GM03348 (cell line): ENCODE results near the gene PTPRA.
A peak's percentile ranks its signal among the peaks of the same experiment; 100 is the strongest.
"Not testable (repeated sequence)": the region's sequence is repeated elsewhere in the genome, so short reads cannot be mapped to it uniquely, and the experiment has no call there.

Source experiments
- DNase-seq: peaks from one replicate; pipeline ENCODE4 v3.0.0; 2012; ENCODE audit warnings: low spot score

Gene PTPRA

DNA sequence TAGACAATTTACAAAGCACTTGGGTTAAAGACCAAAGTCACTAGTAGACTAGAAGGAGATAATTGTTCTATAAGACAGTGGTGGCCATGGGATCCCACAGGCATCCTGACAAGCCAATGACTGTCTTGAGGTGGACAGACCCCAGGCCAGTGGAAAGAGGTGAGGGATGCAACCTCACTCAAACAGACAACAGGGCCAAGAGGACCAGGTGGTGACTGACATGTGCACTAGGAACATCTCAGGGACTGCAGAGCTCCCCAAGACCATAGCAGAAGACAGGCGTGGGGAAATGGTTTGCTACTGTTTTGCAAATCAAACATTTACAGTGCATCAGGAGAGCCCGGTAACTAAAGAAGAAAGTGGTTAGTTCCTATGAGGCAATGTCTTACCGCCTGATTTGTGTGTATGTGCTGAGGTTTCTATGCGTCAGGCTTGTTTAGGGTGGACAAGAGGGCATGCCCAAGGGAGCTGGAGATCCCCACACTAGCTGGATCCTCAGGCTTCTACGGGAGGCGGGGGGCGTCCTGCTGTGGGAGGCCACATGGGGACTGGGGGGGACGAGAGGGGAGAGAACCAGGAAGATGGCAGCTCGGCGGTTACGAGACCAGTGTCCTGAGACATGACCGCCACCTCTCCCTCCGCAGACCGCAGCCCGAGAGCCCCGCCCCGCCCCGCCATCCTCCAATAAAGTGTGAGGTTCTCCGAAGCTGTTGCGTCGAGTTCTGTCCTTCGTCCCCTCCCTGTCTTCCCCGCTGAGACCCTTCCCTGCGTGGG is 171.9 kb downstream of the PTPRA start:
- peak; percentile 89 for DNase-seq

DNA sequence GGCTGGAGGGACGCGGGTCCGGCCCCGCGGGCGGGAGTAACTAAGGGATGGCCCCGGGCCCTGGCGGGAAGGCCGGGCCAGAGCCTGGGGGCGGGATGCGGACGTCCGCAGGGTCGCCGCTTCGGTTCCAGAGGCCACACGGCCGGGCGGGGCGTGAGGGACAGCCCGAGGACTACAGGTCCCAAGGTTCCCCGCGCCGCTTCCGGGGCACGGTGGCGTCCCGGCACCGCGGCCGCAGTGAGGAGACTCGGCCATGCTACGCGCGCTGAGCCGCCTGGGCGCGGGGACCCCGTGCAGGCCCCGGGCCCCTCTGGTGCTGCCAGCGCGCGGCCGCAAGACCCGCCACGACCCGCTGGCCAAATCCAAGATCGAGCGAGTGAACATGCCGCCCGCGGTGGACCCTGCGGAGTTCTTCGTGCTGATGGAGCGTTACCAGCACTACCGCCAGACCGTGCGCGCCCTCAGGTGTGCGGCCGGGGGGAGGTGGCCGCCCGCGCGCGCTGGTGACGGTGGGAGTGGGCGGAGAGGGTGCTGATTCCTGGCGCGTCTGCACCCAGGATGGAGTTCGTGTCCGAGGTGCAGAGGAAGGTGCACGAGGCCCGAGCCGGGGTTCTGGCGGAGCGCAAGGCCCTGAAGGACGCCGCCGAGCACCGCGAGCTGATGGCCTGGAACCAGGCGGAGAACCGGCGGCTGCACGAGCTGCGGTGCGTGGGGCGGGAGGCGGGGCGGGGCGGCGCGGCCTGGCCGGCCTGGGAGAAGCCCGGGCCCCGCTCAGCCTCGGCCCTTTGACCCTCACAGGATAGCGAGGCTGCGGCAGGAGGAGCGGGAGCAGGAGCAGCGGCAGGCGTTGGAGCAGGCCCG is 172.8 kb downstream of the PTPRA start, which contains the start of gene MRPS26:
MRPS26 (plus strand) TSS at position 237 of the 861 bp plus-strand sequence; CDS start at position 254, 17 bp downstream.
- DNase-seq = peak; percentile 95

DNA sequence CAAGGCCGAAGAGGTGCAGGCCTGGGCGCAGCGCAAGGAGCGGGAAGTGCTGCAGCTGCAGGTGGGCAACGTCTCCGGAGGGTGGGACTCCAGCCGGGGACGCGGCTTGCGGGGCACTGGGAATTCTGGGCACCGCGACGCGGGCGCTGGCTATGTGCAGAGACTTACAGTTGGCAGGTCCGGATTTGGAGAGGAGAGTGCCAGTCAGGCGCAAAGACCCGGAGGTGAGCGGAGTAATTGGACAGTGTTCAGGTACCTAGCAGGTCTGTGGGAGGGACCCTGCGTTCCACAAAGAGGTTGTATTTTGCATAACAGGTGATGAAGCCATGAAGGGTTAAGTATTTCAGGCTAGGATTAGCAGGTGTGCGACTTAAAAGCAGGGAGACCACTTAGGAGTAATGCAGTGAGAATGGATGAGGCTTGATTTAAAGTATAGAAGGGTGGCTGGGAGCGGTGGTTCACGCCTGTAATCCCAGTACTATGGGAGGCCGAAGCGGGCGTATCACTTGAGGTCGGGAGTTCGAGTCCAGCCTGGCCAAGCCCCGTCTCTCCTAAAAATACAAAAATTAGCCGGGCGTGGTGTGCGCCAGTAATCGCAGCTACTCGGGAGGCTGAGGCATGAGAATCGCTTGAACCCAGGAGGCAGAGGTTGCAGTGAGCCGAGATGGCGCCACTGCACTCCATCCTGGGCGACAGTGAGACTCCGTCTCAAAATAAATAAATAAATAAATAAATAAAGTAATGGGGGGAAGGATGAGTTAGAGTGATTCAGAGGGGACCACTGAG is 173.6 kb downstream of the PTPRA start:
- no peak for DNase-seq

DNA sequence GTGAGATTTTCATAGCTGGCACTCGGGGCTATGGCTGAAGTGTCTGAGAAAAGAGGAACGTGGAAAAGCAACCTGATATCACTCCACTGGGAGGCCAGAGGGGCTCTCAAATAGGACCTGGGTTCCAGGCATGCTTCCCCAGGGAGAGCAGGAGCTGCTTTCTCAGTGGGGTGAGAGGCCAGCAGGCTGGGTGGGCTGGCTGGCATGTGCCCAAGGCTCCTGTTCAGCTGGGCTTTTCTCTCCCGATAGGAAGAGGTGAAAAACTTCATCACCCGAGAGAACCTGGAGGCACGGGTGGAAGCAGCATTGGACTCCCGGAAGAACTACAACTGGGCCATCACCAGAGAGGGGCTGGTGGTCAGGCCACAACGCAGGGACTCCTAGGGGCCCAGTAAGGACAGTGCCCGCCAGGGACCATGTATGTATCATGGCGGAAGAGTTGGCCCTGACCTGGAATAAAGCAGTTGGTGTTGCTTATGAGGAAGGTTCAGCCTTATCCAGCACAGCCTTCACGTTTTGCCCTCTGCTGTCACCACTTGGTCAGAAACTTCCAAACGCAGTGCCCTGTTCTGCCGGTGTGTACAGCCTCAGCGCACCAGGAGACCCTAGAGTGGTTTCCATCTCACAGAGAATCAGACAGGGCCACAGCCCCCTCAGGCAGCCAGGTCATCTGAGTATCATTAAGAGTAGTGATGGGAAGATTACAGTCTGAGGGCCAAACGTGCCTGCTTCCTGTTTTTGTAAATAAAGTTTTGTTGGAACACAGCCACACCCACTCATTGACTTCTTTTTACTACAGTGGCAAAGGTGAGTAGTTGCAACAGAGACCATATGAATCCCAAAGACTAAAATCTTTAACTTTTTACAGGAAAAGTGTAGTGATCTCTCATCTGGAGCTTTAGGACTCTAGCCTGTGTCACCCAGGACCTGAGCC is 174.5 kb downstream of the PTPRA start:
- DNase-seq = no peak

DNA sequence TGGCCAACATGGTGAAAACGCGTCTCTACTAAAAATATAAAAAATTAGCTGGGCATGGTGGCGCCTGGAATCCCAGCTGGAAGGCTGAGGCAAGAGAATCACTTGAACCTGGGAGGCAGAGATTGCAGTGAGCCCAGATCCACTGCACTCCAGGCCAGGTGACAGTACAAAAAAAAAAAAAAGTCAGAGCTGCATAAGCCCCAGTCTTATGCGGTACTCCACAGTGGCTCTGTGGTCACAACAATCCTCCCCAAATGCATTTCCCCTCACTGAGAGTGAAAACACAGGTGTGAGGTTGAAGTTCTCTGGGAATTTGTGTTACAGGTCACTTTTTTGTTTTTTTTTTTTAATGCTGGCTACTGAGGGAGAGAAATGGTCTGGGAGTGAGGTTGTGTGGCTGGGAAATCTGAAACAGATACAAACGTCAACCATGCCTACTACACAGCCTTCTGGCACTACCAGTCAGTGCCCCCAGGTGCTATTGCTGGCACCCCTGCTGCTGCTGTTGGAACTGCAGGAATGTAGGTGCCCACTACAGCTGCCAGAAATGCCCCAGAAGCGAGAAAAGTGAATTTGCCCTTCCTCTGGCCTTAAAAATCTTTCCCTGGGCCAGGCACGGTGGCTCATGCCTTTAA is 178.2 kb downstream of the PTPRA start:
- DNase-seq = no peak

DNA sequence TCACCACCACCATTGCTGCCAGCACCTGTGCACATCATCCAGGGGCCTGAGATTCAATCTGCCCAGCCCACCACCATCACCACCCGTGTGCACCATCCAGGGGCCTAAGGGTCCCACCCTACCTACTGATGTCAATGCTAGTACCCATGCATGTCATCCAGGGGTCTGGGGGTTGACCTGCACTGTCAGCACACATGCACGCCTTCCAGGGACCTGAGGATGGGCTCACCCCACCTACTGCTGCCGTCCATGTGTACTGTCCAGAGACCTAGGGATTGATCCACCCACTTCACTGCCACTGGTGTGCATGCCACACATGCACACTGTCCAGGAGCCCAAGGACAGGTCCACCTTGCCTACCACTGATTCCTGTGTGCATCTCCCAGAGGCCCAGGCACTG is 186.2 kb downstream of the PTPRA start:
- no peak for DNase-seq

DNA sequence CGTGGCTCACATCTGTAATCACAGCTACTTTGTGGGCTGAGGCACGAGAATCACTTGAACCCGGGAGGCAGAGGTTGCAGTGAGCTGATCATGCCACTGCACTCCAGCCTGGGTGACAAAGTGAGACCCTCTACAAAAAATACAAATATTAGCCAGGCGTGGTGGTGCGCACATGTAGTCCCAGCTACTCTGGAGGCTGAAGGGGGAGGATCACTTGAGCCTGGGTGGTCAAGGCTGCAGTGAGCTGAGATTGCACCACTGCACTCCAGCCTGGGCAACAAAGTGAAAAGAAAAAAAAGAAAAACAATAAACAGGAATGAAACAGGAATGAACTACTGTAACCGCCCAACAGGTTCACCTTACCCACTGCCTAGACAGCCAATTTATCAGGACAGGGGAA is 190.8 kb downstream of the PTPRA start:
- DNase-seq = not testable (repeated sequence)

DNA sequence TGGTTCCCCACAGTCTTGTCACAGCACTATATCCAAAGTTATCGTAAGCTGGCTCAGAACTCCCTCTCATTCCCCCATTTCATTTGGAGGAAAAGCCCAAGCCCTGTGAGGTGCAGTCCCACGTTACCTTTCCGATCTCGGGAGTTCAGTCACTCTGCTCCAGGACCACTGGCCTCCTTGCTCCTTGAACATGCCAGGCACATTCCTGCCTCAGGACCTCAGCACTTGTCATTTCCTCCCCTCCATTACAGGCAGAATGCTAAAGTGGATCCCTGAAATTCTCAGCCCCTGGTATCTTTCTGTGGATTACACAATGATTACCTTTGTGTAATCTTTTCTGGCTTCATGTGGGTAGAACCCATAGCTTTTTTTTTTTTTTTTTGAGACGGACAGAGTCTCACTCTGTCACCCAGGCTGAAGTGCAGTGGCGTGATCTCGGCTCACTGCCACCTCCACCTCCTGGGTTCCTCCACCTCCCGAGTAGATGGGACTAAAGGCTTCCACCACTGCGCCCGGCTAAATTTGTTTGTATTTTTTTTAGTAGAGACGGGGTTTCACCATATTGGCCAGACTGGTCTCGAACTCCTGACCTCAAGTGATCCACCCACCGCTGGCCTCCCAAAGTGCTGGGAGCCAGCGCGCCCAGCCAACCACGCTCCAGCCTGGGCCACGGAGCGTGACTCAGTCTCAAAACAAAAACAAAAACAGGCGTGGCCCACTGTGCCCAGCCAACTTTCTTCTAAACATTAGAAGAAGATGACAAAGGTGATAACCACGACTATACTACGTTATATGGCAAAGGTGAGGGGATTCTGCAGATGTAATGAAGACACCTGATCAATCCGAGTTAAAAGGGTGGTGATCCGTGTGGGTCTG is 194.1 kb downstream of the PTPRA start:
- DNase-seq = no peak

DNA sequence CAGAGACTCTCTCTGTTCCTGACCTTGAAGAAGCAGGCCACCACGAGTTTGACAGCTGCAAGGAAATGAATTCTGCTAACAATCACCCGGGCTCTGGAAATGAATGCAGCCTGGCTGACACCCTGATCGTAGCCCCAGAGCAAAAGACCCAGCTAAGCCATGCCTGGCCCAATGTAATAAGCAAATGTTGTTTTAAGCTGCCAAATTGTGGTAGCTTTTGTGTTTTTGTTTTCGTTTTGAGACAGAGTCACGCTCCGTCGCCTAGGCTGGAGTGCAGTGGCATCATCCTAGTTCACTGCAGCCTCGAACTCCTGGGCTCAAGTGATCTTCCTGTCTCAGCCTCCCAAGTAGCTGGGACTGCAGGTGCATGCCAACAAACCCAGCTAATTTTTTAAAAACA is 194.8 kb downstream of the PTPRA start:
- peak; percentile 3 for DNase-seq

DNA sequence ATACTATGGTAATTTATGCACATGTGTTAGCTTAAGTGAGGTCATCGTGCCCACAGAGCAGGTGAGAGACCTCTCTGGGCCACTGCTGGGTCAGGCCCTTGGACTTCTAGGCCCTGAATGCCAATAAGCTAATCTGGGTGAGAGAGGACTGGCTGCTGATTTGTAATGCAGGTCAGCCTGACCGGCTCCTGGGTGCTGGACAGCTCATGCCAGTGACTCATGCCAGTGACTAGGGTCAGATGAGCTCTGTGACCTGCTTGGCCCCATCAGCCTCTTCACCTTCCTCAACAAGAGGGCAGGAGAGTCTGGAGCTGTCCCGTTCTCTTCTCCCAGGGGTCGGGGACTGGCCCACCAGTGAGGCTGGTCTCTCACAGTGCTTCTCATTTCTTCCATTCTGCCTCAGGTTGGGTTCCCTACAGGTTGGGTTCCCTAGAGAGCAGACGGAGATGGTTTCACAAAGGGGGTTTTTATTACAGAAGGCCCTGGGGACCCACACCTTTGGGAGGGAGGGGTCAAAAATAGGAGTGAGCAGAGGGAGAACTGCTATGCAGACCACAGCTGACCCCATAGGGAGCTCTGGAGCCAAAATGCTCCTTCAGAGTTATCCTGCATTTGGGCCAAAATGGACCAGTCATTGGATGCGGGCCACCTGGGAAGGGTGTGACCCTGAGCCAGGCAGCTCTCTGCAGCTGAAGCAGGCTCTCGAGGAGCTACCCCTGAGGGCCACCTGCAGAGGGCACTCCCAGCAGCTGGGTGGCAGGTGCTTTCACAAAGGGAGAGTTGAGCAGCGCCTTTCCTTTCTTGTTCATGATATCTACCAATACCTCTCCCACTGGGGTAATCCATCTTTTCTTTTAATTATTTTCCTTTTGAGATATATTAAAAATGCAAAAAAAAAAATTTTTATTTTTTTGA is 196.0 kb downstream of the PTPRA start:
- no peak for DNase-seq

DNA sequence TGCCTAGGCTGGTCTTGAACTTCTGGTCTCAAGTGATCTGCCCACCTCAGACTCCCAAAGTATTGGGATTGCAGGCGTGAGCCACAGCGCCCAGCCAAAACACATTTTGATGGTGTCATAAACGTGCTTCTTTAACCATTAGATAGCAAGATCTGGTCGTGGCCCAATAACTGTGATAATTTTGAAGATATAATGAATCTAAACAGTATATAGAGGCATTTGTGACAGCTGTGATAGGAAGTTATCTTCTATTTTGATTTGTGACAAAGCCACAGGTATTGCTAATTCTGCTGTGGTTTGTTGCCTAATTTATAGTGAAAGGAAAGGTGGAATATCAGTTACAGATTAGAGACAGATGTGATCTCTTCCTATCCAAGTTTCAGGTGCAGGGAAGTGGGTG is 197.4 kb downstream of the PTPRA start:
- no peak for DNase-seq

DNA sequence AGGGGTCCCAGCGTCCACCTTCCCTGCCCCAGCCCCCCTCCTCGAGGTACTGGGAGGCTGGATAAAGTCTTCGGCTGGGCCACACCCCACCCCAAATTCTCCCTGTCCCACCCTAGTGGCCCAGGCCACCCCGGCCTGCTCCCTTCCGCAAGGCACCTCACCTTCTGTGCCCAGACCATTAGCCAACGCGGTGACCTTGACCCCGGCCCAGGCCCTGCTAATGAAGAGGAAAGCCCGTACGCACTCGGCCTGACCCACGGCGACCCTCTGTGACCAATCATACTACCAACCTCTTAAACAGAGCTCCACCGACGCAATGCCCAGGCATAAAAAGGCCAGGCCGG is 198.0 kb downstream of the PTPRA start:
- DNase-seq = no peak

DNA sequence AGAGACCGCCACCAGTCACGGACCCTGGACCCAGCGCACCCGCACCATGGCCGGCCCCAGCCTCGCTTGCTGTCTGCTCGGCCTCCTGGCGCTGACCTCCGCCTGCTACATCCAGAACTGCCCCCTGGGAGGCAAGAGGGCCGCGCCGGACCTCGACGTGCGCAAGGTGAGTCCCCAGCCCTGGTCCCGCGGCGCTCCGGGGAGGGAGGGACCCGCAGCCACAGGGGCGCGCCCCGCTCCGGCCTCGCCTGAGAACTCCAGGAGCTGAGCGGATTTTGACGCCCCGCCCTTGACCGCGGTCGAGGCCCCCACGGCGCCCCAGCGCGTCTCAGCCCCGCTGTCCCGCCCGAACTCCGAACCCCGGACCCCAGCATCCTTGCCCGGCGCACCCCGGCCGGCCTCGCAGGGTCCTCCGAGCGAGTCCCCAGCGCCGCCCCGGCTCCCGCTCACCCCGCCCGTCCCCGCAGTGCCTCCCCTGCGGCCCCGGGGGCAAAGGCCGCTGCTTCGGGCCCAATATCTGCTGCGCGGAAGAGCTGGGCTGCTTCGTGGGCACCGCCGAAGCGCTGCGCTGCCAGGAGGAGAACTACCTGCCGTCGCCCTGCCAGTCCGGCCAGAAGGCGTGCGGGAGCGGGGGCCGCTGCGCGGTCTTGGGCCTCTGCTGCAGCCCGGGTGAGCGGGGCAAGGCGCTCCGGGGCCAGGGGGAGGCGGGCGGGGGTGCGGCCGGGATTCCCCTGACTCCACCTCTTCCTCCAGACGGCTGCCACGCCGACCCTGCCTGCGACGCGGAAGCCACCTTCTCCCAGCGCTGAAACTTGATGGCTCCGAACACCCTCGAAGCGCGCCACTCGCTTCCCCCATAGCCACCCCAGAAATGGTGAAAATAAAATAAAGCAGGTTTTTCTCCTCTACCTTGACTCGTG is 198.6 kb downstream of the PTPRA start, which contains the start of gene OXT:
OXT (plus strand) TSS at position 11 of the 920 bp plus-strand sequence; CDS start at position 47, 36 bp downstream.
- DNase-seq = no peak

DNA sequence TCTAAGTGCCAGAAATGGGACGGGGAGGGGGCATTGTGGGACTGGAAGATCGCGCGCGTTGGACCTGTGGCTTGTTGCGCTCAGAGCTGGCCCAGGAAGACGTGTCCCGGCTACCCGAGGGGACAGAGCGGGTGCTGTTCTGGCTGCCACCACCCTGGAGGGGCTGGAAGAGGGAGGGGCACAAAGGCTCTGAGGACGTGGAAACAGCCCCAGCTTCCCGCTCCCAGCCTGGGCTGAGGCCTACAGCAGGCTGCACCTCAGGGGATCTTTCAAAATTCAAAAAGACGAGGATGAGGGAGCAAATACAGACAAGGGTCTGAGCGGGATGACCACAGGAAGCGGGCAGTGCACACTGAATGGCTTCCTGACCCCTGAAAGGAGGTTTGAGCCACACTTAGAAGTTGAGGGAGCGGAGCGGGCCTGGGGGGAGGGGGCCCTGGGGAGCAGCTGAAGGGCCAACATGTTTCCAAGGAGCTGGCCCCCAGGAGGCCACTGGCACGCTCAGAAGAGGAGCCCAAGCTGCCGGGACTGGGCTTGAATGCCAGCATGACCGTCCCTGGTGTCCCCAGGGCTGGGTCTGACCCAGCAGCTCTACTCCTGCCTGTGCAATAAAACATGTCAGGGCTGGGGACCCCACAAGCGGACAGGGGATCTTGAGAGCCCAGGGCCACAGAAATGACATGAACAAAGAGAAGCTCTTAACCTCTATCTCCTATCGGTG is 199.4 kb downstream of the PTPRA start:
- DNase-seq = peak; percentile 0

DNA sequence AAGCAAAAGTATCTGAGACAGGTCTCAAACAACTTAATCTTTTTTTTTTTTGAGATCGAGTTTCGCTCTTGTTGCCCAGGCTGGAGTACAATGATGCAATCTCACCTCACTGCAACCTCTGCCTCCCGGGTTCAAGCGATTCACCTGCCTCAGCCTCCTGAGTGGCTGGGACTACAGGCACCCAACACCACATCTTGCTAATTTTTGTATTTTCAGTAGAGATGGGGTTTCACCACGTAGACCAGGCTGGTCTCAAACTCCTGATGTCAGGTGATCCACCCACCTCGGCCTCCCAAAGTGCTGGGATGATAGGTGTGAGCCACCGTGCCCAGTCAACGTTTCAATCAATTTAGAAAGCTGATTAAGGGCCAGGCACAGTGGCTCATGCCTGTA is 200.0 kb downstream of the PTPRA start:
- DNase-seq = not testable (repeated sequence)

DNA sequence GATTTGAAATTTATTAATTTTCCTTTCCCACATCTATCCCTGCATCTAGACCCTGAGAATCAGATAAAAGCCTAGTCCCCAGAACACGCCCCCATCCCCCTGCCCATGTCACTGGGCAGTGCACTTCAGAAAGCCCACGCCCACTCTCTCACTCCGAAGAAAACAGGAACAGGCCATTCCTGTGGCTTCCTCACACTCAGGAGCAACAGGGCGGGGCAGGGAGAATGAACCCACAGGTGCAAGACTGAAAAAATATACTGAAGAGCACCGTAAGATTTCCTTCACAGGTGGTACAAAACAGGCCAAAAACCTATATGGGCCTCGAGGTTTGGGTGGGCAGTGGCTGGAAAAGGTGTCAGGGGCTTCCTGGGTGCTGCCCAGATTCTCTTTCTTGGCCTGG is 201.5 kb downstream of the PTPRA start:
- DNase-seq = no peak

DNA sequence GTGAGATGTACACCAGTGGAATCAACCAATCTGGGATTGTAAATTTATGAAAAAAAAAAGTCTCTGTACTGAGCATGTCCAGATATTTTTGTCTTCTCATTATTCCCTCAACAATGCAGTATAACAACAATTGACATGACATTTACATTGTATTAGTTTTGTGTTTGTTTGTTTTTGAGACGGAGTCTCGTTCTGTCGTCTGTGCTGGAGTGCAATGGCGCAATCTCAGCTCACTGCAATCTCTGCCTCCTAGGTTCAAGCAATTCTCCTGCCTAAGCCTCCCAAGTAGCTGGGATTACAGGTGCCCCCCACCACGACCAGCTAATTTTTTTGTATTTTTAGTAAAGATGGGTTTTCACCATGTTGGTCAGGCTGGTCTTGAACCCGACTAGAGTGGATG is 202.0 kb downstream of the PTPRA start:
- not testable (repeated sequence) for DNase-seq
